HG03135 (cell line): ENCODE data around the gene TNRC6B.
"Not testable (repeated sequence)": the region's sequence is repeated elsewhere in the genome, so short reads cannot be mapped to it uniquely, and the experiment has no call there.

Source experiments
- ATAC-seq: cut with Tn5 transposase; IDR thresholded peaks from one replicate; pipeline ENCODE4 v1.9.1; 2021; ENCODE audit warnings: mild to moderate bottlenecking, moderate library complexity; ENCODE audit not compliant: unreplicated experiment

The TNRC6B gene

GRCh38 chr22:40348025-40348658 lies 170.4 kb downstream of the TNRC6B start:
- no peak for ATAC-seq

DNA sequence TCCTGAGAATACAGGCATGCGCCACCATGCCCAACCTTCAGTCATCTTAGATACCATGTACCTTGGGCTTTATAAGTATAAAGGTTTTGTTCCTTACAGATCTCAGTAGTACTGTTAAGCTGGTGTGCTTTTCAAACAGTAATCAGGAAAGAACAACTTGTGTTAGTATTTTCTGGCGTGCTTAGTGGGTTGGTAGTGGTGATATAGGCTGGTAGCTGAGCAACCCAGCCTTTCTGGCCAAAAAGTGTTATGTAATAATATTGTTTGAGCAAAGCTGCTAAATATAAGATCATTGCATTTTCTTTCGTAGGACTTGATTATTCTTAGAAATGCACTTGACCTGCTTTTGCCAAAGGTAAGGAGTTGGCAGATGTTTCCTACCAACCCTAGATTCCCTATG lies 175.0 kb downstream of the TNRC6B start:
- ATAC-seq: no peak

DNA sequence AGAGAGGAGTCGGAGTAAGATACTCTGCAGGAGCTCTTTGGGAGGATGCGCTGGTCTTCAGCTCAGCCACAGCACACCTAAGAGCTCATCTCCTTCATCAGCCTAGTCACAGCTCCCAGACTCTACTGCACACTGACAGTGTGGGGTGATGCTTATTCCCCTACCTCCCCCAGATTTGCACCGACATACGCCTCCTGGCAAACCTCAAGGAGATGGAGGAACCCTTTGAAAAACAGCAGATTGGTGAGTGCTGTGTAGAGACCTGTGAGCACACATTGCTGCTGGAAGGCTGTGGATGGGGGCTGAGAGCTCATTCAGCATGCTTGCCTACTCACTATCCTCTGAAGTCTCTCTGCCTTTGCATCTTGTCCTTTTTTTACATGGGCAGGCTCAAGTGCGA lies 183.4 kb downstream of the TNRC6B start:
- no peak for ATAC-seq

- ATAC-seq: no peak
Observed at GRCh38 chr22:40363059-40363458, 185.3 kb downstream of the TNRC6B start.

GRCh38 chr22:40364431-40364830 lies 186.7 kb downstream of the TNRC6B start:
- no peak for ATAC-seq

GRCh38 chr22:40366068-40366467 lies 188.3 kb downstream of the TNRC6B start:
- no peak for ATAC-seq

- no peak for ATAC-seq
Observed at GRCh38 chr22:40367342-40367741, 189.6 kb downstream of the TNRC6B start.

- ATAC-seq: no peak
Observed at GRCh38 chr22:40368016-40368415, 190.3 kb downstream of the TNRC6B start.

GRCh38 chr22:40368836-40369235 lies 191.1 kb downstream of the TNRC6B start:
- ATAC-seq: no peak

GRCh38 chr22:40374567-40374966 lies 196.8 kb downstream of the TNRC6B start:
- no peak for ATAC-seq

DNA sequence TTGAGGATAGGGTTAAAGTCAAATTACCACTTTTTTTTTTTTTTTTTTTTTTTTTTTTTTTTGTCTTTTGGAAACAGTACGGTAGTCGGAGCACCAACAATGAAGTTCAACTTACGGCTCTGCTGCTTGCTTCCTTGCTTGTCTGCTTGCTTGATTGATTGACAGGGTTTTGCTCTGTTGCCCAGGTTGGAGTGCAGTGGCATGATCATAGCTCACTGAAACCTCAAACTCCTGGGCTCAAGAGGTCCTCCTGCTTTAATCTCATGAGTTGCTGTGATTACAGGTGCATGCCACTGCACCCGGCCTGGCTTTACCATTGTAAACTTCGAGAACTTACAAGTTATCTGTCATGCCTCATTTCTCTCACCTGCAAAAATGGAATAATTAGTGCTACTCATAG lies 198.4 kb downstream of the TNRC6B start:
- ATAC-seq: no peak

GRCh38 chr22:40377931-40378330 lies 200.2 kb downstream of the TNRC6B start:
- no peak for ATAC-seq

- not testable (repeated sequence) for ATAC-seq
Observed at GRCh38 chr22:40378448-40378847, 200.7 kb downstream of the TNRC6B start.

DNA sequence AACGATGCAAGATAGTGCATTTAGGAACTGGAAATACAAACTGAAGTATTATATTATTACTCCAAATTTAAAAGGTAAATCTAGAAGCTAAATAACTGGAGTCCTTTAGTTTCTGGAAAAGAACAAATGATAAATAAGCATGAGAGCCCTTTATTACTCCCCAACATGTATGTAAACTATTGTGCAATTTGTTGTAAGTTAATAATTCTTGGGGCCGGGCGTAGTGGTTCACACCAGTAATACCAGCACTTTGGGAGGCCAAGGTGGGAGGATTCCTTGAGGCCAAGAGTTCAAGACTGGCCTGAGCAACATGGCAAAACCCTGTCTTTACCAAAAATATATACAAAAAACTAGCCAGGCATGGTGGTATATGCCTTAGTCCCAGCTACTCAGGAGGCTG lies 203.7 kb downstream of the TNRC6B start:
- ATAC-seq: no peak

DNA sequence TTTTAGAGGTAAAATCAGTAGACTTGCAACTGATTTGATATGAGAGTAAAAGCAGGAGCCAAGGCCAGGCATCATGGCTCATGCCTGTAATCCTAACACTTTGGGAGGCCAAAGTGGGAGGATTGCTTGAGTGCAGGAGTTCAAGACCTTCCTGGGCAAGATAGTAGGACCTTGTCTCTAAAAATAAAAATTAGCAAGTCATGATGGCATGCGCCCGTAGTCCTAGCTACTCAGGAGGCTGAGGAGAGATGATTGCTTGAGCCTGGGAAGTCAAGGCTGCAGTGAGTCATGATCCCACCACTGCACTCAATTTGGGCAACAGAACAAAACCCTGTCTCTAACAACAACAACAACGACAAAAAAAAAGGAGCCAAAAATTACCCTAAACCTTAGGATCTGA lies 206.2 kb downstream of the TNRC6B start:
- no peak for ATAC-seq

DNA sequence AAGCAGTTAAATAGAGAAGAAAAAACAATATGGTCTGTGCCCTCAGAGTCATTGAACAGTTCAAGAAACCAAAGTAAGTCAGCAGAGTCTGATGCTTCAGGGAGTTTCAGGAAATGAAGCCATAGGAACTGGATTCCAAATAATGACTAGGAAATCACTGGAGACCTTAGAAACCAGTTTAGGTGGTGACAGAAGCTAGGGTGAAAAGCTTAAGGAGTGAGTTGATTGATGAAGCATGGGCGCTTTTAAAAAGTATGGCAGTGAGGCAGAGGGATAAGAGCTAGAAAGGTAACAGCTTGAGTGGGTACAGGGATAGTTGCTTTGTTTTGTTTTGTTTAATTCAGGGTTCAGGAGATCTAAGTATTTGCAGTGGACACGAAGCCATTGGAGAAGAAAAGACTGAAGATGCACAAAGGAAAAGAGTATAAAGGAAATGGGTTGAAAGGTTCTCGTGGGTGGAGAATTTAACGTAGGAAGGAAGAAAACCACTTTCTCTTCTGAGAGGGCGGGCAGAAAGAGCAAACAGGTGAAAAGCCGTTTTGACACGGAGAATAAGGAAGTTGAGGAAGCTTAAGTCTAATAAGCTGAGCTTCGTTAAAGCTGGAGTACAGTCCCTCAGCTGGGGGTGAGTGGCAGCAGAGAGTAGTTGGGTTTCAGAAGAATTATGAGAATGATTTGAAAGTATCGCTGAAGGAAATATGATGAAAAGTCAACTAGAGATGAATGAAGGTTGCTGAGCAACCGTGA lies 207.5 kb downstream of the TNRC6B start:
- no peak for ATAC-seq
